DMS79 (cell line): Measurements from ENCODE around the gene STX1A.
"Not testable (repeated sequence)": the region's sequence is repeated elsewhere in the genome, so short reads cannot be mapped to it uniquely, and the experiment has no call there.

Experiments
- DNase-seq: peaks from one replicate; lab custom pipeline; 2025; lab: John Stamatoyannopoulos, UW

STX1A gene

GRCh38 chr7:73682745-73683055, 36.8 kb downstream of the STX1A start:
- no peak for DNase-seq

GRCh38 chr7:73681031-73681430, 38.4 kb downstream of the STX1A start:
- no peak for DNase-seq

- no peak for DNase-seq
Measured at GRCh38 chr7:73680501-73680900, 39.0 kb downstream of the STX1A start.

GRCh38 chr7:73679709-73680108, 39.8 kb downstream of the STX1A start:
- no peak for DNase-seq

- no peak for DNase-seq
Measured at GRCh38 chr7:73678862-73679261, 40.6 kb downstream of the STX1A start.

GRCh38 chr7:73676062-73676461, 43.4 kb downstream of the STX1A start:
- not testable (repeated sequence) for DNase-seq

GRCh38 chr7:73674468-73675124, 44.9 kb downstream of the STX1A start:
- no peak for DNase-seq

GRCh38 chr7:73671857-73672445, 47.5 kb downstream of the STX1A start:
- no peak for DNase-seq

GRCh38 chr7:73671322-73671661, 48.2 kb downstream of the STX1A start:
- no peak for DNase-seq

- no peak for DNase-seq
Measured at GRCh38 chr7:73669858-73670385, 49.5 kb downstream of the STX1A start.

GRCh38 chr7:73669288-73669701, 50.2 kb downstream of the STX1A start:
- DNase-seq, result no peak

GRCh38 chr7:73668886-73669230, 50.6 kb downstream of the STX1A start:
- no peak for DNase-seq

GRCh38 chr7:73668103-73668885, 51.2 kb downstream of the STX1A start:
- DNase-seq, result no peak

GRCh38 chr7:73667344-73668102, 51.9 kb downstream of the STX1A start, which contains the start of gene VPS37D:
TSS of gene VPS37D (plus strand) at chr7:73667831. CDS start at chr7:73667959, 128 bp downstream.
- DNase-seq, result peak; percentile 54

- no peak for DNase-seq
Measured at GRCh38 chr7:73663033-73663432, 56.4 kb downstream of the STX1A start.

- DNase-seq, result not testable (repeated sequence)
Measured at GRCh38 chr7:73660594-73660993, 58.9 kb downstream of the STX1A start.

GRCh38 chr7:73659983-73660382, 59.5 kb downstream of the STX1A start:
- no peak for DNase-seq

GRCh38 chr7:73655309-73655708, 64.2 kb downstream of the STX1A start:
- not testable (repeated sequence) for DNase-seq

- DNase-seq, result no peak
Measured at GRCh38 chr7:73652541-73652949, 66.9 kb downstream of the STX1A start.

GRCh38 chr7:73650524-73650923, 68.9 kb downstream of the STX1A start:
- DNase-seq, result no peak

GRCh38 chr7:73649576-73649975, 69.9 kb downstream of the STX1A start:
- no peak for DNase-seq
